Keratinocyte (primary cell): Measurements from ENCODE around the gene IL17REL. TPM values are rescaled to one million over a fixed set of nuclear protein-coding genes. Genes with fewer than 3 reads are reported as not detected.
A peak's percentile ranks its signal among the peaks of the same experiment; 100 is the strongest.

ENCODE experiments used
- DNase-seq: peaks from one replicate; pipeline ENCODE4 v3.0.0-alpha.2; 2011; ENCODE audit warnings: low read depth, missing footprints, low spot score
- FAIRE-seq: peaks from 2 replicates; lab custom pipeline; 2011; peaks lifted over from hg19 to GRCh38; lab: Jason Lieb, UNC
- H2AFZ ChIP-seq: 2 replicates; pipeline ENCODE4 v1.6.0; 2012; ENCODE audit warnings: low read length, control low read depth, inconsistent platforms; ENCODE audit not compliant: control insufficient read depth
- H3K27ac ChIP-seq: 2 replicates; pipeline ENCODE4 v1.5.1; 2011; ENCODE audit warnings: low read length; ENCODE audit not compliant: control insufficient read depth, insufficient read depth
- H3K27me3 ChIP-seq: 3 replicates; pipeline ENCODE4 v1.6.0; 2011; ENCODE audit warnings: low read length; ENCODE audit not compliant: control insufficient read depth, insufficient read depth; ENCODE audit errors: extremely low read depth
- H3K36me3 ChIP-seq, 2 experiments: 2 replicates in 1 of 2; 3 replicates in 1 of 2; pipeline ENCODE4 v1.5.1; 2011; ENCODE audit warnings: low read length in 2 of 2, mild to moderate bottlenecking in 1 of 2; ENCODE audit not compliant: control insufficient read depth in 2 of 2, insufficient read depth in 2 of 2; ENCODE audit errors: extremely low read depth in 1 of 2
- H3K4me1 ChIP-seq: 3 replicates; pipeline ENCODE4 v1.5.1; 2011; ENCODE audit warnings: low read length; ENCODE audit not compliant: control insufficient read depth, insufficient read depth; ENCODE audit errors: extremely low read depth
- H3K4me2 ChIP-seq: 3 replicates; pipeline ENCODE4 v1.6.0; 2011; ENCODE audit warnings: low read depth, low read length; ENCODE audit not compliant: control insufficient read depth, insufficient read depth; ENCODE audit errors: extremely low read depth
- H3K4me3 ChIP-seq, 3 experiments: fragments of 200-600 bp in 1 of 3; sonication (generic) in 1 of 3; 2 replicates in 2 of 3; 3 replicates in 1 of 3; pipeline ENCODE4 v1.5.1; 2011 to 2016; ENCODE audit warnings: low read length in 3 of 3, mild to moderate bottlenecking in 3 of 3, control low read depth in 2 of 3, inconsistent platforms in 1 of 3, low read depth in 1 of 3, mixed read lengths in 1 of 3, mixed run types in 1 of 3, moderate library complexity in 1 of 3; ENCODE audit not compliant: control insufficient read depth in 2 of 3, insufficient read depth in 2 of 3; ENCODE audit errors: extremely low read depth in 1 of 3
- H3K79me2 ChIP-seq: 2 replicates; pipeline ENCODE4 v1.6.0; 2012; ENCODE audit warnings: low read length; ENCODE audit not compliant: control insufficient read depth, insufficient read depth
- H3K9ac ChIP-seq: 3 replicates; pipeline ENCODE4 v1.6.0; 2011; ENCODE audit warnings: low read length; ENCODE audit not compliant: control insufficient read depth, insufficient read depth; ENCODE audit errors: extremely low read depth
- H3K9me1 ChIP-seq: 3 replicates; pipeline ENCODE4 v1.6.0; 2011; ENCODE audit warnings: low read length; ENCODE audit not compliant: control insufficient read depth, insufficient read depth; ENCODE audit errors: extremely low read depth
- H3K9me3 ChIP-seq: 2 replicates; pipeline ENCODE4 v1.5.1; 2012; ENCODE audit warnings: low read depth, low read length; ENCODE audit not compliant: control insufficient read depth
- H4K20me1 ChIP-seq: 3 replicates; pipeline ENCODE4 v1.6.0; 2011; ENCODE audit warnings: low read length; ENCODE audit not compliant: control insufficient read depth, insufficient read depth; ENCODE audit errors: extremely low read depth
- CTCF ChIP-seq, 3 experiments: IDR thresholded peaks in 1 of 3; conservative IDR thresholded peaks in 1 of 3; optimal IDR thresholded peaks in 1 of 3; 2 replicates in 2 of 3; 3 replicates in 1 of 3; pipeline versions ENCODE3 to v1.5.1; 2011; ENCODE audit warnings: low read length in 3 of 3, mild to moderate bottlenecking in 3 of 3, moderate library complexity in 2 of 3, control low read depth in 1 of 3, inconsistent platforms in 1 of 3; ENCODE audit not compliant: insufficient read depth in 2 of 3; ENCODE audit errors: extremely low read depth in 1 of 3
- EZH2 ChIP-seq: IDR thresholded peaks from one replicate; pipeline ENCODE4 v1.6.1; 2012; ENCODE audit warnings: inconsistent platforms, mild to moderate bottlenecking, low read length, moderate library complexity
- dilution Hi-C: fragments of 300-500 bp; cut with MboI; formaldehyde crosslinking; loops from one replicate; pipeline ENCODE4 v1.7.0; 2020; ENCODE audit warnings: low sequenced_read_pairs; ENCODE audit not compliant: extremely low pct_ligation_motif_present
- polyA plus RNA-seq, 5 experiments: library from polyadenylated mRNA; depleted of rRNA in 3 of 5; stranded (reverse) in 3 of 5; stranded (forward) in 1 of 5; unstranded in 1 of 5; fragments of >200 nt; gene quantifications; 1 replicate in 1 of 5; 2 replicates in 3 of 5; 3 replicates in 1 of 5; pipeline versions ENCODE4 v1.2.1 to v1.2.3, GENCODE V29; 2011 to 2012; ENCODE audit warnings: missing spikeins in 2 of 5, low read depth in 1 of 5, low replicate concordance in 1 of 5

IL17REL gene
- polyA plus RNA-seq, 1 donor (not counting 4 experiments of a cell fraction or from before 2014, with no cell fraction given) = not detected

- no peak overlapping the region for H3K4me3 ChIP-seq
- DNase-seq (no peak), FAIRE-seq (no peak)
- H3K9me3 ChIP-seq = no peaks in the 10 kb centered on the region
- H4K20me1 ChIP-seq = no peaks in the 10 kb centered on the region
- H3K4me1 ChIP-seq = peaks cover 7% of the 10 kb centered on the region
- H3K27ac ChIP-seq = no peak overlapping the region
- H3K9me1 ChIP-seq = no peaks in the 10 kb centered on the region
- H3K36me3 ChIP-seq = no peaks in the 10 kb centered on the region
- no peak overlapping the region for H2AFZ ChIP-seq
- peaks cover 51% of the 10 kb centered on the region for H3K27me3 ChIP-seq
- H3K79me2 ChIP-seq = no peaks in the 10 kb centered on the region
- H3K9ac ChIP-seq = no peak overlapping the region
- dilution Hi-C loops = no loop called here
- TF ChIP-seq CTCF (optimal IDR thresholded peaks at IDR 0.05 in 1 of 3, IDR thresholded peaks at IDR 0.05 in 1 of 3, conservative IDR thresholded peaks at IDR 0.05 in 1 of 3; ENCODE audit: extremely low read depth in 1 of 3, insufficient read depth in 2 of 3, low read length in 3 of 3) (no peak), EZH2 (no peak)
- H3K4me2 ChIP-seq = no peak overlapping the region
Observed at GRCh38 chr22:50016988-50017700, 4.6 kb upstream of the IL17REL start.

DNA sequence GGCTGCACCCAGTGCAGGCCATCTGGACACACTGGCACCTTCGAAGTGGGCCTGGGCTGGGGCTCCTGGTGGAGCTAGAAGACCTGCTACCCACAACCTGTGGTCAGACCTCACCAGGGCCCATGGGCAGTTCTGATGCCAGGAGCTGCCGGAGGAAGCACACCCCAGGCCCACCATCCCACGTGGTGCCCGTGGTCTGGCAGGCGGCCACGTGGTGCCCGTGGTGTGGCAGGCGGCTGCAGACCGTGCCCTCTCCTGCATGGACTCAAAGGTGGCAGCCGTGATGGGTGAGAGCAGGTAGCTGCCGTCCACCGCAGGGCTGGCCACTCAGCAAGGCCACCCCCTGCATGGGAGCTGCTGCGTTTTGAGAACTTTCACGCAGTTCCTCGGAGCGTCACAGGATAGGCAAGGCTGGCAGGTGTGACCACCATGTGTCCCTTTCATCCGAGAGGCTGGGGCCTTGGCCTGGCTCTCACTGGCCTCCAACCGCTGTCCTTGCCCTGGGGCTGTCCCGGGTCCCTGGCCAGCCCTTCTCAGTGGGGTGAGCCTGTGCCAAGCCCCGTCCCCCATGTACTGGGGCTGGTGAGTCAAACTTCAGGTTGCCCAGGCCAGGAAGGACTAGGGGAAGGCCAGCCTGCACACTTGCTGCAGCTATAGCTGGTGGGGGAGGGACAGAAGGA is 3.9 kb upstream of the IL17REL start:
- no peak for FAIRE-seq
- dilution Hi-C loops = no loop called here
- no peak overlapping the region for H2AFZ ChIP-seq

More for the DNA sequence above, 3.9 kb upstream of the IL17REL start:
- H3K79me2 ChIP-seq = no peaks in the 10 kb centered on the region
- H3K9me1 ChIP-seq = no peaks in the 10 kb centered on the region
- H4K20me1 ChIP-seq = no peaks in the 10 kb centered on the region
- peak overlapping the region; percentile 16 for H3K4me2 ChIP-seq
- peaks cover 58% of the 10 kb centered on the region for H3K27me3 ChIP-seq
- H3K9ac ChIP-seq = no peak overlapping the region
- no peaks in the 10 kb centered on the region for H3K36me3 ChIP-seq
- no peaks in the 10 kb centered on the region for H3K9me3 ChIP-seq
- TF ChIP-seq CTCF (optimal IDR thresholded peaks at IDR 0.05 in 1 of 3, IDR thresholded peaks at IDR 0.05 in 1 of 3, conservative IDR thresholded peaks at IDR 0.05 in 1 of 3; ENCODE audit: extremely low read depth in 1 of 3, insufficient read depth in 2 of 3, low read length in 3 of 3) (no peak), EZH2 (no peak)
- no peak overlapping the region for H3K27ac ChIP-seq
- H3K4me1 ChIP-seq = peaks cover 7% of the 10 kb centered on the region
- DNase-seq = no peak
- no peak overlapping the region for H3K4me3 ChIP-seq
